Activated naive CD8-positive, alpha-beta T cell (primary cell): ENCODE measurements around the gene TANGO2.

Source experiments
- H3K27ac Mint-ChIP-seq: one replicate; pipeline ENCODE4 v1.8.0; 2021; ENCODE audit warnings: mixed read lengths
- H3K27me3 Mint-ChIP-seq: one replicate; pipeline ENCODE4 v1.8.0; 2021; ENCODE audit warnings: mixed read lengths
- H3K36me3 Mint-ChIP-seq: one replicate; pipeline ENCODE4 v1.8.0; 2021; ENCODE audit warnings: mixed read lengths
- H3K4me1 Mint-ChIP-seq: one replicate; pipeline ENCODE4 v1.8.0; 2021; ENCODE audit warnings: low read depth, mixed read lengths
- H3K4me3 Mint-ChIP-seq: one replicate; pipeline ENCODE4 v1.8.0; 2021; ENCODE audit warnings: mild to moderate bottlenecking, mixed read lengths
- H3K9me3 Mint-ChIP-seq: one replicate; pipeline ENCODE4 v1.8.0; 2021; ENCODE audit warnings: low read depth, mixed read lengths

The TANGO2 gene

DNA sequence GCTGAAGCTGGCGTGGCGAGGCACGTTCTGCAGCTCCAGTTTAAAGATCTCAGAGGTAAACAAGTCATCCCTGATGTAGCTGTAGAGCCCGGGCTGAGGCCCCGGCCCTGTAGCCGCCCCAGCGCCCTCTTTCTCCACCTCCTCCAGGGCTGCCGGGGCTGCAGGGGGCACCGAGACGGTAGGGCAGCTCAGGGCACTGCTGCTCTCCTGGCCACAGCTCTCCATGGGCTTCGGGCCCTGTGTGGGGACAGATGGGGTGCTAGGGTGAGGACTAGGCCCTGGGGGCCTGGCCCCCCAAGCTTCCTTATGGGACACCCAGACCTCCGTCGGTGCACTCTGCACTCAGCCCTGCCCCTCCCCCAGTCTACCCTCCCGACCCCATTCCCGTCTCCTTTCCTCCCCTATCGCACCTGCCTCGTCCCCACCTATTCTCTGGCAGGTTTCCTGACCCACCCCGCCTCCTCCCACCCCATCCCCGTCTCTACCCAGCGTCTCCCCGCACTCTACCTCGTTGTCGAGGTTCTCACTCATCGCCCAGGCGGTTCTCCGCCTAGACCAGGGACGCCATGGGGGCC lies 95.6 kb downstream of the TANGO2 start:
- no peaks in the 10 kb centered on the region for H3K27me3 Mint-ChIP-seq
- no peaks in the 10 kb centered on the region for H3K9me3 Mint-ChIP-seq
- H3K4me3 Mint-ChIP-seq, result peak overlapping the region; percentile 90
- peak overlapping the region; percentile 87 for H3K27ac Mint-ChIP-seq
- H3K36me3 Mint-ChIP-seq, result peaks cover 3% of the 10 kb centered on the region
- H3K4me1 Mint-ChIP-seq, result peaks cover 39% of the 10 kb centered on the region
